A549 (cell line): ENCODE results near the gene SLC39A11.

ENCODE experiments used
- CBX8 ChIP-seq: fragments of 200-600 bp; sonication (generic); IDR thresholded peaks from 2 replicates; pipeline ENCODE4 v1.6.1; 2016
- CHD4 ChIP-seq: fragments of 200-600 bp; sonication (generic); IDR thresholded peaks from 2 replicates; pipeline ENCODE4 v1.6.1; 2016; ENCODE audit warnings: antibody characterized with exemption, mild to moderate bottlenecking, borderline replicate concordance
- CTCF ChIP-seq: fragments of >200 bp; sonication (Bioruptor Twin); formaldehyde crosslinking; IDR thresholded peaks from 3 replicates; pipeline ENCODE4 v1.5.1; 2016
- MYC ChIP-seq: IDR thresholded peaks from 2 replicates; pipeline ENCODE4 v1.6.1; 2012; ENCODE audit warnings: mild to moderate bottlenecking, inconsistent platforms, low read length, improper control_type of control experiment, borderline replicate concordance
- PBX3 ChIP-seq: IDR thresholded peaks from 2 replicates; pipeline ENCODE4 v1.6.1; 2012
- PHF8 ChIP-seq: fragments of 200-600 bp; sonication (generic); IDR thresholded peaks from 2 replicates; pipeline ENCODE4 v1.6.1; 2016; ENCODE audit warnings: low read depth, mild to moderate bottlenecking, antibody characterized with exemption, moderate library complexity, borderline replicate concordance
- RARB ChIP-seq: fragments of 250-450 bp; sonication (Bioruptor Pico); IDR thresholded peaks from 2 replicates; pipeline ENCODE4 v1.8.0; 2021; ENCODE audit warnings: mild to moderate bottlenecking, moderate library complexity
- REST ChIP-seq: fragments of 200-600 bp; sonication (generic); IDR thresholded peaks from 2 replicates; pipeline ENCODE4 v1.6.1; 2016; ENCODE audit warnings: antibody characterized with exemption, mild to moderate bottlenecking, moderate library complexity
- RNF2 ChIP-seq: fragments of 200-600 bp; sonication (generic); IDR thresholded peaks from 2 replicates; pipeline ENCODE4 v1.6.1; 2016; ENCODE audit warnings: low read depth, mild to moderate bottlenecking, antibody characterized with exemption, moderate library complexity, borderline replicate concordance
- SMC3 ChIP-seq: fragments of >200 bp; sonication (Bioruptor Twin); formaldehyde crosslinking; IDR thresholded peaks from 3 replicates; pipeline ENCODE4 v1.6.1; 2018; ENCODE audit warnings: inconsistent platforms
- USF2 ChIP-seq: fragments of 450-650 bp; IDR thresholded peaks from 2 replicates; pipeline ENCODE4 v1.6.1; 2014; ENCODE audit warnings: antibody characterized with exemption
- ZFP36 ChIP-seq: fragments of 450-650 bp; IDR thresholded peaks from 2 replicates; pipeline ENCODE4 v1.6.1; 2014; ENCODE audit warnings: borderline replicate concordance; ENCODE audit not compliant: partially characterized antibody

GRCh38 chr17:72696721-72697120, 395.8 kb downstream of the SLC39A11 start:
- TF ChIP-seq CTCF = no peak
- no peak for TF ChIP-seq REST
- TF ChIP-seq USF2 = no peak
- TF ChIP-seq ZFP36 = no peak
- no peak for TF ChIP-seq MYC
- TF ChIP-seq CHD4 = no peak
- TF ChIP-seq SMC3 = no peak
- TF ChIP-seq RARB (CRISPR knock-in tag) = no peak
- no peak for TF ChIP-seq PHF8
- no peak for TF ChIP-seq PBX3
- no peak for TF ChIP-seq CBX8
- no peak for TF ChIP-seq RNF2
